HCT116 (cell line): ENCODE results near the gene HBM. TPM values are rescaled to one million over a fixed set of nuclear protein-coding genes. Genes with fewer than 3 reads are reported as not detected.

Source experiments
- ATAC-seq: fragments of 200-7000 bp; cut with Tn5 transposase; 2 replicates; pipeline ENCODE4 v1.9.1; 2020; ENCODE audit warnings: mild to moderate bottlenecking, moderate library complexity
- BruUV-seq: library from RNA; stranded (reverse); fragments of 400-500 nt; replicated peaks from 2 replicates; lab custom pipeline; 2021; lab: Mats Ljungman, UMichigan
- CTCF ChIA-PET: fragments of 300-600 bp; sonication (Branson Sonifier 250); formaldehyde crosslinking; loops from one replicate; lab custom pipeline; 2021; ENCODE audit warnings: antibody characterized with exemption; lab: Charles Lee
- POLR2A ChIA-PET: fragments of 300-600, 350-600 bp; sonication (Branson Sonifier 250); formaldehyde crosslinking; loops from one replicate; lab custom pipeline; 2021; ENCODE audit warnings: antibody characterized with exemption; lab: Charles Lee
- RAD21 ChIA-PET, 2 experiments: fragments of 300-600 bp; sonication (Branson Sonifier 250); formaldehyde crosslinking; loops; one replicate each; lab custom pipeline; 2023; ENCODE audit warnings: low total read pairs in 2 of 2; ENCODE audit not compliant: uncharacterized antibody in 2 of 2, unreplicated experiment in 2 of 2, low non-redundant PET in 1 of 2; lab: Charles Lee
- DNase-seq: peaks from one replicate; pipeline ENCODE4 v3.0.0-alpha.2; 2010; ENCODE audit warnings: low read depth, low spot score
- H2AFZ ChIP-seq: fragments of 200-600 bp; shearing (Covaris generic), sonication (generic); 2 replicates; pipeline ENCODE4 v1.6.1; 2017; ENCODE audit warnings: low read depth, mixed run types, mixed read lengths, antibody characterized with exemption, low read length; ENCODE audit not compliant: poor library complexity, severe bottlenecking
- H3K27ac ChIP-seq: 2 replicates; pipeline ENCODE4 v1.5.1; 2012; ENCODE audit warnings: low read depth, low read length
- H3K27me3 ChIP-seq: fragments of 200-600 bp; sonication (generic); 2 replicates; pipeline ENCODE4 v1.6.1; 2016; ENCODE audit warnings: mixed run types, low read length, mixed read lengths; ENCODE audit not compliant: insufficient read depth
- H3K36me3 ChIP-seq, 2 experiments: fragments of 200-500 bp in 1 of 2; fragments of 200-600 bp in 1 of 2; sonication (Bioruptor generic) in 1 of 2; sonication (generic) in 1 of 2; 2 replicates each; pipeline versions ENCODE4 v1.5.1 to v1.6.1; 2014 to 2016; ENCODE audit warnings: low read length in 2 of 2, inconsistent platforms in 1 of 2, mixed read lengths in 1 of 2, mixed run types in 1 of 2; ENCODE audit not compliant: insufficient read depth in 2 of 2, control insufficient read depth in 1 of 2
- H3K4me1 ChIP-seq, 2 experiments: fragments of 200-600 bp in 1 of 2; sonication (generic) in 1 of 2; 2 replicates each; pipeline versions ENCODE4 v1.5.1 to v1.6.1; 2012 to 2017; ENCODE audit warnings: low read length in 2 of 2, inconsistent platforms in 1 of 2, mild to moderate bottlenecking in 1 of 2, mixed read lengths in 1 of 2, mixed run types in 1 of 2, moderate library complexity in 1 of 2; ENCODE audit not compliant: insufficient read depth in 2 of 2, control insufficient read depth in 1 of 2
- H3K4me2 ChIP-seq: fragments of 200-600 bp; sonication (generic); 2 replicates; pipeline ENCODE4 v1.6.1; 2017; ENCODE audit warnings: mixed run types, low read length, mixed read lengths
- H3K4me3 ChIP-seq, 2 experiments: fragments of 200-600 bp in 1 of 2; sonication (generic) in 1 of 2; replicated peaks in 1 of 2; 2 replicates each; pipeline ENCODE4 v1.5.1; 2011 to 2016; ENCODE audit warnings: low read length in 2 of 2, control low read depth in 1 of 2, low read depth in 1 of 2, mild to moderate bottlenecking in 1 of 2, mixed read lengths in 1 of 2, mixed run types in 1 of 2
- H3K79me2 ChIP-seq: fragments of 200-600 bp; sonication (generic); 2 replicates; pipeline ENCODE4 v1.6.1; 2017; ENCODE audit warnings: mild to moderate bottlenecking, mixed run types, low read length, moderate library complexity, mixed read lengths; ENCODE audit not compliant: insufficient read depth
- H3K9ac ChIP-seq: fragments of 200-600 bp; sonication (generic); 2 replicates; pipeline ENCODE4 v1.6.1; 2016; ENCODE audit warnings: low read length, mixed read lengths
- H3K9me2 ChIP-seq: fragments of 200-600 bp; sonication (generic), shearing (Covaris generic); 2 replicates; pipeline ENCODE4 v1.6.1; 2017; ENCODE audit warnings: mixed run types, mild to moderate bottlenecking, moderate library complexity; ENCODE audit not compliant: insufficient read depth
- H3K9me3 ChIP-seq, 2 experiments: fragments of 200-500 bp in 1 of 2; fragments of 200-600 bp in 1 of 2; sonication (Bioruptor generic) in 1 of 2; sonication (generic) in 1 of 2; 2 replicates each; pipeline ENCODE4 v1.6.1; 2014 to 2017; ENCODE audit warnings: low read length in 2 of 2, mixed read lengths in 2 of 2, inconsistent platforms in 1 of 2, low read depth in 1 of 2, mild to moderate bottlenecking in 1 of 2, mixed run types in 1 of 2, moderate library complexity in 1 of 2; ENCODE audit not compliant: control insufficient read depth in 1 of 2, insufficient read depth in 1 of 2
- H4K20me1 ChIP-seq: fragments of 200-600 bp; sonication (generic), shearing (Covaris generic); 2 replicates; pipeline ENCODE4 v1.6.1; 2017; ENCODE audit warnings: mixed run types, mild to moderate bottlenecking, moderate library complexity; ENCODE audit not compliant: insufficient read depth
- CTCF ChIP-seq, 3 experiments: fragments of 200-600 bp in 1 of 3; sonication (generic) in 1 of 3; IDR thresholded peaks in 2 of 3; conservative IDR thresholded peaks in 1 of 3; 2 replicates each; pipeline ENCODE4 v1.5.1; 2012 to 2017; ENCODE audit warnings: low read depth in 2 of 3, low read length in 2 of 3, antibody characterized with exemption in 1 of 3, borderline replicate concordance in 1 of 3, control low read depth in 1 of 3, mild to moderate bottlenecking in 1 of 3, mixed read lengths in 1 of 3, mixed run types in 1 of 3, moderate library complexity in 1 of 3; ENCODE audit not compliant: insufficient read depth in 1 of 3
- EGR1 ChIP-seq: IDR thresholded peaks from 2 replicates; pipeline ENCODE4 v1.6.1; 2012; ENCODE audit warnings: low read depth
- EZH2phosphoT487 ChIP-seq: fragments of 200-600 bp; IDR thresholded peaks from 2 replicates; pipeline ENCODE4 v1.6.1; 2018; ENCODE audit warnings: antibody characterized with exemption, borderline replicate concordance
- FOSL1 ChIP-seq: IDR thresholded peaks from 2 replicates; pipeline ENCODE4 v1.6.1; 2012; ENCODE audit warnings: low read depth
- POLR2AphosphoS5 ChIP-seq: IDR thresholded peaks from 2 replicates; pipeline ENCODE4 v1.6.1; 2011; ENCODE audit warnings: mild to moderate bottlenecking, low read depth, low read length, moderate library complexity
- SRF ChIP-seq: IDR thresholded peaks from 2 replicates; pipeline ENCODE4 v1.6.1; 2012; ENCODE audit warnings: low read depth
- ZFX ChIP-seq: fragments of 450-650 bp; IDR thresholded peaks from 2 replicates; pipeline ENCODE4 v1.6.1; 2017
- ZNF274 ChIP-seq: fragments of 200-500 bp; sonication (Bioruptor generic); IDR thresholded peaks from 2 replicates; pipeline ENCODE4 v1.6.1; 2014; ENCODE audit warnings: mild to moderate bottlenecking, low read depth, low read length, inconsistent platforms
- intact Hi-C: fragments of 100-400 bp; cut with micrococcal nuclease; formaldehyde crosslinking; loops from 2 replicates; pipeline ENCODE4 v1.10.0; 2022
- total RNA-seq: library from RNA; stranded (reverse); gene quantifications from one replicate; pipeline ENCODE4 v1.2.1, GENCODE V29; 2021; ENCODE audit not compliant: unreplicated experiment
- TF ChIP-seq, protein P1 (sequence below): IDR thresholded peaks from 2 replicates; pipeline ENCODE4 v1.6.1; 2012; ENCODE audit warnings: low read depth

The HBM gene
- total RNA-seq, 1 experiment from 2014 or later, result not detected

DNA sequence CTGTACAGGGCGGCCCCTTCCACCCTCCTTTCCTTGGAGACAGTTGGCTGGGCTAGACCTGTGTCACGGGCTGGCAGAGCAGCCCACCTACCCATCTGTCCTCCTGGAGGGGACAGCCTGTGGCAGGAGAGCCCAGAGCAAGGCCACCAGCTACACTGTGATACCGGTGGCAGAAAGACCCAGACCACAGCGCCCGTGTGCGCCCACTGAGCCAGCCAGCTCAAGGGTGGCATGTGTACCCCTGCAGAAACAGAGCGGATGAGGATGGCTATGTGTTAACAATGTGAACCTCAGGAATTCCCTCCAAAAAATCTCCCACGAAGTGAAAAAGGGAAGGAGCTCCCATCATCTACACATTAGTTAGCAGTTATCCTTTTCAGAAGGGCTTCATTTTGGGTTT lies 21.6 kb downstream of the HBM start:
- no peak for DNase-seq
- H3K9ac ChIP-seq, result no peak overlapping the region
- POLR2A ChIA-PET, result no interaction called here
- no peaks in the 10 kb centered on the region for H3K4me1 ChIP-seq
- intact Hi-C loops, result no loop called here
- no peaks in the 10 kb centered on the region for H3K27me3 ChIP-seq
- H3K9me2 ChIP-seq, result no peaks in the 10 kb centered on the region
- no peak for ATAC-seq
- CTCF ChIA-PET, result no interaction called here
- H4K20me1 ChIP-seq, result no peaks in the 10 kb centered on the region
- RAD21 ChIA-PET, result no interaction called here
- TF ChIP-seq ZNF274 (no peak), FOSL1 (no peak), SRF (no peak), EZH2phosphoT487 (no peak), CTCF (IDR thresholded peaks at IDR 0.05 in 2 of 3, conservative IDR thresholded peaks at IDR 0.05 in 1 of 3; ENCODE audit: borderline replicate concordance in 1 of 3, insufficient read depth in 1 of 3, low read depth in 2 of 3, low read length in 2 of 3) (no peak), POLR2AphosphoS5 (no peak), ZFX (no peak), EGR1 (no peak)
- TF ChIP-seq, protein P1, sequence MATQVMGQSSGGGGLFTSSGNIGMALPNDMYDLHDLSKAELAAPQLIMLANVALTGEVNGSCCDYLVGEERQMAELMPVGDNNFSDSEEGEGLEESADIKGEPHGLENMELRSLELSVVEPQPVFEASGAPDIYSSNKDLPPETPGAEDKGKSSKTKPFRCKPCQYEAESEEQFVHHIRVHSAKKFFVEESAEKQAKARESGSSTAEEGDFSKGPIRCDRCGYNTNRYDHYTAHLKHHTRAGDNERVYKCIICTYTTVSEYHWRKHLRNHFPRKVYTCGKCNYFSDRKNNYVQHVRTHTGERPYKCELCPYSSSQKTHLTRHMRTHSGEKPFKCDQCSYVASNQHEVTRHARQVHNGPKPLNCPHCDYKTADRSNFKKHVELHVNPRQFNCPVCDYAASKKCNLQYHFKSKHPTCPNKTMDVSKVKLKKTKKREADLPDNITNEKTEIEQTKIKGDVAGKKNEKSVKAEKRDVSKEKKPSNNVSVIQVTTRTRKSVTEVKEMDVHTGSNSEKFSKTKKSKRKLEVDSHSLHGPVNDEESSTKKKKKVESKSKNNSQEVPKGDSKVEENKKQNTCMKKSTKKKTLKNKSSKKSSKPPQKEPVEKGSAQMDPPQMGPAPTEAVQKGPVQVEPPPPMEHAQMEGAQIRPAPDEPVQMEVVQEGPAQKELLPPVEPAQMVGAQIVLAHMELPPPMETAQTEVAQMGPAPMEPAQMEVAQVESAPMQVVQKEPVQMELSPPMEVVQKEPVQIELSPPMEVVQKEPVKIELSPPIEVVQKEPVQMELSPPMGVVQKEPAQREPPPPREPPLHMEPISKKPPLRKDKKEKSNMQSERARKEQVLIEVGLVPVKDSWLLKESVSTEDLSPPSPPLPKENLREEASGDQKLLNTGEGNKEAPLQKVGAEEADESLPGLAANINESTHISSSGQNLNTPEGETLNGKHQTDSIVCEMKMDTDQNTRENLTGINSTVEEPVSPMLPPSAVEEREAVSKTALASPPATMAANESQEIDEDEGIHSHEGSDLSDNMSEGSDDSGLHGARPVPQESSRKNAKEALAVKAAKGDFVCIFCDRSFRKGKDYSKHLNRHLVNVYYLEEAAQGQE, result no peak
- H3K36me3 ChIP-seq, result peaks cover 0 to 4% of the 10 kb centered on the region in 2 experiments; a peak in 3 of 4 replicates
- H3K27ac ChIP-seq, result no peak overlapping the region
- H3K4me2 ChIP-seq, result no peak overlapping the region
- no peaks in the 10 kb centered on the region for H3K9me3 ChIP-seq
- H3K79me2 ChIP-seq, result no peaks in the 10 kb centered on the region
- no TSS peak for BruUV-seq
- H3K4me3 ChIP-seq, result no peak overlapping the region
- H2AFZ ChIP-seq, result no peak overlapping the region
